Keratinocyte (primary cell): ENCODE data around the gene CORO7. TPM values are rescaled to one million over a fixed set of nuclear protein-coding genes. Genes with fewer than 3 reads are reported as not detected.

Source experiments
- DNase-seq: peaks from one replicate; pipeline ENCODE4 v3.0.0-alpha.2; 2011; ENCODE audit warnings: low read depth, missing footprints, low spot score
- FAIRE-seq: peaks from 2 replicates; lab custom pipeline; 2011; peaks lifted over from hg19 to GRCh38; lab: Jason Lieb, UNC
- H2AFZ ChIP-seq: 2 replicates; pipeline ENCODE4 v1.6.0; 2012; ENCODE audit warnings: low read length, control low read depth, inconsistent platforms; ENCODE audit not compliant: control insufficient read depth
- H3K27ac ChIP-seq: 2 replicates; pipeline ENCODE4 v1.5.1; 2011; ENCODE audit warnings: low read length; ENCODE audit not compliant: control insufficient read depth, insufficient read depth
- H3K27me3 ChIP-seq: 3 replicates; pipeline ENCODE4 v1.6.0; 2011; ENCODE audit warnings: low read length; ENCODE audit not compliant: control insufficient read depth, insufficient read depth; ENCODE audit errors: extremely low read depth
- H3K36me3 ChIP-seq, 2 experiments: 2 replicates in 1 of 2; 3 replicates in 1 of 2; pipeline ENCODE4 v1.5.1; 2011; ENCODE audit warnings: low read length in 2 of 2, mild to moderate bottlenecking in 1 of 2; ENCODE audit not compliant: control insufficient read depth in 2 of 2, insufficient read depth in 2 of 2; ENCODE audit errors: extremely low read depth in 1 of 2
- H3K4me1 ChIP-seq: 3 replicates; pipeline ENCODE4 v1.5.1; 2011; ENCODE audit warnings: low read length; ENCODE audit not compliant: control insufficient read depth, insufficient read depth; ENCODE audit errors: extremely low read depth
- H3K4me2 ChIP-seq: 3 replicates; pipeline ENCODE4 v1.6.0; 2011; ENCODE audit warnings: low read depth, low read length; ENCODE audit not compliant: control insufficient read depth, insufficient read depth; ENCODE audit errors: extremely low read depth
- H3K4me3 ChIP-seq, 3 experiments: fragments of 200-600 bp in 1 of 3; sonication (generic) in 1 of 3; 2 replicates in 2 of 3; 3 replicates in 1 of 3; pipeline ENCODE4 v1.5.1; 2011 to 2016; ENCODE audit warnings: low read length in 3 of 3, mild to moderate bottlenecking in 3 of 3, control low read depth in 2 of 3, inconsistent platforms in 1 of 3, low read depth in 1 of 3, mixed read lengths in 1 of 3, mixed run types in 1 of 3, moderate library complexity in 1 of 3; ENCODE audit not compliant: control insufficient read depth in 2 of 3, insufficient read depth in 2 of 3; ENCODE audit errors: extremely low read depth in 1 of 3
- H3K79me2 ChIP-seq: 2 replicates; pipeline ENCODE4 v1.6.0; 2012; ENCODE audit warnings: low read length; ENCODE audit not compliant: control insufficient read depth, insufficient read depth
- H3K9ac ChIP-seq: 3 replicates; pipeline ENCODE4 v1.6.0; 2011; ENCODE audit warnings: low read length; ENCODE audit not compliant: control insufficient read depth, insufficient read depth; ENCODE audit errors: extremely low read depth
- H3K9me1 ChIP-seq: 3 replicates; pipeline ENCODE4 v1.6.0; 2011; ENCODE audit warnings: low read length; ENCODE audit not compliant: control insufficient read depth, insufficient read depth; ENCODE audit errors: extremely low read depth
- H3K9me3 ChIP-seq: 2 replicates; pipeline ENCODE4 v1.5.1; 2012; ENCODE audit warnings: low read depth, low read length; ENCODE audit not compliant: control insufficient read depth
- H4K20me1 ChIP-seq: 3 replicates; pipeline ENCODE4 v1.6.0; 2011; ENCODE audit warnings: low read length; ENCODE audit not compliant: control insufficient read depth, insufficient read depth; ENCODE audit errors: extremely low read depth
- EZH2 ChIP-seq: IDR thresholded peaks from one replicate; pipeline ENCODE4 v1.6.1; 2012; ENCODE audit warnings: inconsistent platforms, mild to moderate bottlenecking, low read length, moderate library complexity
- dilution Hi-C: fragments of 300-500 bp; cut with MboI; formaldehyde crosslinking; loops from one replicate; pipeline ENCODE4 v1.7.0; 2020; ENCODE audit warnings: low sequenced_read_pairs; ENCODE audit not compliant: extremely low pct_ligation_motif_present
- polyA plus RNA-seq, 5 experiments: library from polyadenylated mRNA; depleted of rRNA in 3 of 5; stranded (reverse) in 3 of 5; stranded (forward) in 1 of 5; unstranded in 1 of 5; fragments of >200 nt; gene quantifications; 1 replicate in 1 of 5; 2 replicates in 3 of 5; 3 replicates in 1 of 5; pipeline versions ENCODE4 v1.2.1 to v1.2.3, GENCODE V29; 2011 to 2012; ENCODE audit warnings: missing spikeins in 2 of 5, low read depth in 1 of 5, low replicate concordance in 1 of 5
- TF ChIP-seq, protein P1 (sequence below), 3 experiments: IDR thresholded peaks in 1 of 3; conservative IDR thresholded peaks in 1 of 3; optimal IDR thresholded peaks in 1 of 3; 2 replicates in 2 of 3; 3 replicates in 1 of 3; pipeline versions ENCODE3 to v1.5.1; 2011; ENCODE audit warnings: low read length in 3 of 3, mild to moderate bottlenecking in 3 of 3, moderate library complexity in 2 of 3, control low read depth in 1 of 3, inconsistent platforms in 1 of 3; ENCODE audit not compliant: insufficient read depth in 2 of 3; ENCODE audit errors: extremely low read depth in 1 of 3

CORO7 gene
- polyA plus RNA-seq, 1 donor (not counting 4 experiments of a cell fraction or from before 2014, with no cell fraction given): 8.4 TPM

DNA sequence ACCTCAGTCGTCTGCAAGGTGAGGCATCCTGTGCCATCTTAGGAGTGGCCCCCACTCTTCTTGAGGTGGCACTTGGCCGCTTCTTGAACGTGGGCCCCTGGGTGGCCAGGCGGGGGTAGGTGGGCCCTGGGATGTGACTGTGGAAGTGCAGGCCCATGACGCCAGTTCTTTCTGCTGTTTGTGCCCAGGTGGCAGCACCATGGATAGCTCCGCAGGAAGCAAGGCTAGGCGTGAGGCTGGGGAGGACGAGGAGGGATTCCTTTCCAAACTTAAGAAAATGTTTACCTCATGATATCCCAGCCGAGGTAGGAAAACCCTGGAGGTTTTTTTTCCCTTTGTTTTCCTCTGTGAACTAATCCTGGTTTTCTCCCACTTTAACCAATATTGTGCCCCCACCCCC, 38.2 kb upstream of the CORO7 start:
- no peak overlapping the region for H3K9ac ChIP-seq
- H3K4me1 ChIP-seq: no peaks in the 10 kb centered on the region
- no peak overlapping the region for H3K27ac ChIP-seq
- H4K20me1 ChIP-seq: peaks cover 4% of the 10 kb centered on the region
- no peak overlapping the region for H3K4me3 ChIP-seq
- FAIRE-seq: no peak
- dilution Hi-C loops: no loop called here
- H3K36me3 ChIP-seq: peaks cover 51 to 52% of the 10 kb centered on the region in 2 experiments
- TF ChIP-seq EZH2: no peak
- TF ChIP-seq, protein P1, sequence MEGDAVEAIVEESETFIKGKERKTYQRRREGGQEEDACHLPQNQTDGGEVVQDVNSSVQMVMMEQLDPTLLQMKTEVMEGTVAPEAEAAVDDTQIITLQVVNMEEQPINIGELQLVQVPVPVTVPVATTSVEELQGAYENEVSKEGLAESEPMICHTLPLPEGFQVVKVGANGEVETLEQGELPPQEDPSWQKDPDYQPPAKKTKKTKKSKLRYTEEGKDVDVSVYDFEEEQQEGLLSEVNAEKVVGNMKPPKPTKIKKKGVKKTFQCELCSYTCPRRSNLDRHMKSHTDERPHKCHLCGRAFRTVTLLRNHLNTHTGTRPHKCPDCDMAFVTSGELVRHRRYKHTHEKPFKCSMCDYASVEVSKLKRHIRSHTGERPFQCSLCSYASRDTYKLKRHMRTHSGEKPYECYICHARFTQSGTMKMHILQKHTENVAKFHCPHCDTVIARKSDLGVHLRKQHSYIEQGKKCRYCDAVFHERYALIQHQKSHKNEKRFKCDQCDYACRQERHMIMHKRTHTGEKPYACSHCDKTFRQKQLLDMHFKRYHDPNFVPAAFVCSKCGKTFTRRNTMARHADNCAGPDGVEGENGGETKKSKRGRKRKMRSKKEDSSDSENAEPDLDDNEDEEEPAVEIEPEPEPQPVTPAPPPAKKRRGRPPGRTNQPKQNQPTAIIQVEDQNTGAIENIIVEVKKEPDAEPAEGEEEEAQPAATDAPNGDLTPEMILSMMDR (optimal IDR thresholded peaks at IDR 0.05 in 1 of 3, IDR thresholded peaks at IDR 0.05 in 1 of 3, conservative IDR thresholded peaks at IDR 0.05 in 1 of 3; ENCODE audit: extremely low read depth in 1 of 3, insufficient read depth in 2 of 3, low read length in 3 of 3): no peak
- DNase-seq: no peak
- H3K4me2 ChIP-seq: no peak overlapping the region
- H3K27me3 ChIP-seq: no peaks in the 10 kb centered on the region
- H3K79me2 ChIP-seq: no peaks in the 10 kb centered on the region
- H2AFZ ChIP-seq: no peak overlapping the region
- no peaks in the 10 kb centered on the region for H3K9me1 ChIP-seq
- no peaks in the 10 kb centered on the region for H3K9me3 ChIP-seq

DNA sequence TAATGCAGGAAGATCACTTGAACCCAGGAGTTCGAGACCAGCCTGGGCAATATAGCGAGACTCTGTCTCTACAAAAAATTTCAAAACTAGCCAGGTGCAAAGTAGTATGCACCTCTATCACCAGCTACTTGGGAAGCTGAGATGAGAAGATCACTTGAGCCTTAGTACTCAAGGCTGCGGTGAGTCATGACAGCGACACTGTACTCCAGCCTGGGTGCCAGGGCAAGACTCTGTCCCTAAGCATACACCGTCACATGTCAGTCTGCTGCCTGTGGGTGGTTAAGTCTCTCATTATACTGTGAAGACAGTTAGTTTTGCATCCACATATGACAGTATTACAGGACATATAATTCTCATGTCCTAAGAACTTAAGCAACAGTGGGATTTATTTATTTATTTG, 36.3 kb upstream of the CORO7 start:
- Histone ChIP-seq H4K20me1 (peaks cover 4% of the 10 kb centered on the region), H3K9me3 (no peaks in the 10 kb centered on the region), H3K9me1 (no peaks in the 10 kb centered on the region), H3K4me2 (no peak overlapping the region), H3K27ac (no peak overlapping the region), H3K36me3 (peaks cover 54 to 59% of the 10 kb centered on the region in 2 experiments), H2AFZ (no peak overlapping the region), H3K4me1 (no peaks in the 10 kb centered on the region), H3K9ac (no peak overlapping the region), H3K27me3 (no peaks in the 10 kb centered on the region), H3K79me2 (no peaks in the 10 kb centered on the region), H3K4me3 (no peak overlapping the region)
- dilution Hi-C loops: no loop called here
- TF ChIP-seq EZH2: no peak
- TF ChIP-seq, protein P1 (optimal IDR thresholded peaks at IDR 0.05 in 1 of 3, IDR thresholded peaks at IDR 0.05 in 1 of 3, conservative IDR thresholded peaks at IDR 0.05 in 1 of 3; ENCODE audit: extremely low read depth in 1 of 3, insufficient read depth in 2 of 3, low read length in 3 of 3): no peak
- FAIRE-seq: no peak
- no peak for DNase-seq
